SH-SY5Y (cell line): ENCODE results near the gene CFAP251.

Source experiments
- GATA2 ChIP-seq: IDR thresholded peaks from 2 replicates; pipeline ENCODE4 v1.6.1; 2011; ENCODE audit warnings: mild to moderate bottlenecking, low read depth, low read length
- GATA3 ChIP-seq: IDR thresholded peaks from 2 replicates; pipeline ENCODE4 v1.6.1; 2011; ENCODE audit warnings: low read depth, mild to moderate bottlenecking, low read length, moderate library complexity

GRCh38 chr12:121888478-121889273 lies 29.7 kb upstream of the CFAP251 start, which contains the start of gene PSMD9:
- TF ChIP-seq GATA2 (no peak), GATA3 (no peak)
